ENCODE data around the gene GTF2A2. TPM values are rescaled to one million over a fixed set of nuclear protein-coding genes. Genes with fewer than 3 reads are reported as not detected.

GTF2A2 gene
- total RNA-seq, 4 donors from 2014 or later = 13.1 to 49.8 (median 22.9) TPM

Other genes with a start within 250 kb of the GTF2A2 start
- gene FAM81A, start 219.3 kb downstream of the GTF2A2 start, total RNA-seq = 10 to 100 TPM in 2 of 4 donors, 1 to 10 TPM in 2; 1.8 to 15.5 (median 7.9) TPM
- gene GCNT3, start 45.7 kb downstream of the GTF2A2 start, total RNA-seq = not detected
- gene BNIP2, start 31.8 kb upstream of the GTF2A2 start, total RNA-seq = 100 to 1,000 TPM; 131 to 250 (median 184) TPM

Measured in tibial nerve (tissue), 4 donors.